DND-41 (cell line): ENCODE measurements around the gene RNF39.

ENCODE experiments used
- ATAC-seq: fragments of 200-7000 bp; cut with Tn5 transposase; 3 replicates; pipeline ENCODE4 v1.9.1; 2021; ENCODE audit warnings: low read depth; ENCODE audit not compliant: insufficient read depth
- DNase-seq: peaks from one replicate; pipeline ENCODE4 v3.0.0-alpha.2; 2020
- H2AFZ ChIP-seq: 2 replicates; pipeline ENCODE4 v1.6.0; 2012; ENCODE audit warnings: low read depth, low read length
- H3K27ac ChIP-seq: 2 replicates; pipeline ENCODE4 v1.5.1; 2012; ENCODE audit warnings: low read length, inconsistent platforms
- H3K27me3 ChIP-seq: fragments of 200-600 bp; sonication (generic); 2 replicates; pipeline ENCODE4 v1.6.0; 2012; ENCODE audit warnings: low read length, mild to moderate bottlenecking, inconsistent platforms; ENCODE audit not compliant: insufficient read depth, poor library complexity
- H3K36me3 ChIP-seq: 2 replicates; pipeline ENCODE4 v1.5.1; 2012; ENCODE audit warnings: low read length, inconsistent platforms; ENCODE audit not compliant: insufficient read depth
- H3K4me1 ChIP-seq: 2 replicates; pipeline ENCODE4 v1.5.1; 2012; ENCODE audit warnings: mild to moderate bottlenecking, low read length; ENCODE audit not compliant: insufficient read depth
- H3K4me2 ChIP-seq: 2 replicates; pipeline ENCODE4 v1.6.0; 2012; ENCODE audit warnings: mild to moderate bottlenecking, moderate library complexity, low read length, inconsistent platforms; ENCODE audit not compliant: insufficient read depth
- H3K4me3 ChIP-seq, 2 experiments: fragments of 200-600 bp in 1 of 2; shearing (Covaris generic) in 1 of 2; 2 replicates each; pipeline ENCODE4 v1.5.1; 2012 to 2016; ENCODE audit warnings: inconsistent platforms in 2 of 2, low read length in 2 of 2, mild to moderate bottlenecking in 2 of 2, low read depth in 1 of 2, moderate library complexity in 1 of 2
- H3K79me2 ChIP-seq: 2 replicates; pipeline ENCODE4 v1.6.0; 2012; ENCODE audit warnings: low read length, inconsistent platforms; ENCODE audit not compliant: insufficient read depth
- H3K9ac ChIP-seq: 2 replicates; pipeline ENCODE4 v1.6.0; 2012; ENCODE audit warnings: low read depth, mild to moderate bottlenecking, inconsistent platforms, low read length, moderate library complexity
- H3K9me3 ChIP-seq: 2 replicates; pipeline ENCODE4 v1.5.1; 2012; ENCODE audit warnings: low read length, moderate library complexity, mild to moderate bottlenecking, inconsistent platforms; ENCODE audit not compliant: insufficient read depth, severe bottlenecking
- H4K20me1 ChIP-seq: 2 replicates; pipeline ENCODE4 v1.6.0; 2012; ENCODE audit warnings: low read length; ENCODE audit not compliant: insufficient read depth
- EZH2 ChIP-seq: IDR thresholded peaks from 3 replicates; pipeline ENCODE4 v1.6.1; 2012; ENCODE audit warnings: borderline replicate concordance, low read depth, mild to moderate bottlenecking, moderate library complexity, low read length, inconsistent platforms; ENCODE audit not compliant: severe bottlenecking
- TF ChIP-seq, protein P1 (sequence below): IDR thresholded peaks from 2 replicates; pipeline ENCODE4 v1.5.1; 2012; ENCODE audit warnings: borderline replicate concordance, low read length, moderate library complexity, mild to moderate bottlenecking; ENCODE audit not compliant: poor library complexity, severe bottlenecking; ENCODE audit errors: extremely low read depth

The RNF39 gene

DNA sequence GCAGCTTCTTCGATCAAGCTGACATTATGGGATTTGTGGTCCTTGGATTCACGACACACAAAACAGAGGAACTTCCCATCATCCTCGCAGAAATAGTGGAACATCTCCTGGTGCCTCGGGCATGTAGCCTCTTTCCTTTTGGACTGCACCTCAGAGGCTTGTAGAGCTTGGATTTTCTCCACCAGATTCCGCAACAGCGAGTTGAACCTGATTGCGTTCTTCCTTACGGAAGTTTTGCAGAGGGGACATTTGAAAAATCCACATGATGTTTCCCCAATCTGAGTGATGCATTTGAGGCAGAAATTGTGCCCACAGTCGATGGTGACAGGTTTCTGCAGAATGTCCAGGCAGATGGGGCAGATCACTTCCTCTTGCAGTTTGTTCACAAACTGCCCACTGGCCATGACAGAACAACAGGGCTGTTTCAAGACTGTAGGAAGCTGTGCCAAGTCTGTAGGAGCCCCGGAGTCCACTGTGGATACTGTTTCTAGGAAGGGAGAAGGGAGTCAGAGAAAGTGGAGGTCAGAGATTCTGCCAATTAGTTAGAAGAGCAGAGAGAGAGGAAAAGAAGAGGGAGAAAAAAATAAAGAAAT lies 36.9 kb upstream of the RNF39 start:
- Histone ChIP-seq H3K4me1 (no peaks in the 10 kb centered on the region), H3K4me2 (no peak overlapping the region), H3K79me2 (no peaks in the 10 kb centered on the region), H2AFZ (no peak overlapping the region), H3K27ac (no peak overlapping the region), H3K36me3 (no peaks in the 10 kb centered on the region), H4K20me1 (no peaks in the 10 kb centered on the region), H3K9ac (no peak overlapping the region), H3K9me3 (no peaks in the 10 kb centered on the region), H3K4me3 (no peak overlapping the region), H3K27me3 (peaks cover 42% of the 10 kb centered on the region)
- ATAC-seq (no peak), DNase-seq (no peak)
- TF ChIP-seq EZH2 = no peak
- TF ChIP-seq, protein P1, sequence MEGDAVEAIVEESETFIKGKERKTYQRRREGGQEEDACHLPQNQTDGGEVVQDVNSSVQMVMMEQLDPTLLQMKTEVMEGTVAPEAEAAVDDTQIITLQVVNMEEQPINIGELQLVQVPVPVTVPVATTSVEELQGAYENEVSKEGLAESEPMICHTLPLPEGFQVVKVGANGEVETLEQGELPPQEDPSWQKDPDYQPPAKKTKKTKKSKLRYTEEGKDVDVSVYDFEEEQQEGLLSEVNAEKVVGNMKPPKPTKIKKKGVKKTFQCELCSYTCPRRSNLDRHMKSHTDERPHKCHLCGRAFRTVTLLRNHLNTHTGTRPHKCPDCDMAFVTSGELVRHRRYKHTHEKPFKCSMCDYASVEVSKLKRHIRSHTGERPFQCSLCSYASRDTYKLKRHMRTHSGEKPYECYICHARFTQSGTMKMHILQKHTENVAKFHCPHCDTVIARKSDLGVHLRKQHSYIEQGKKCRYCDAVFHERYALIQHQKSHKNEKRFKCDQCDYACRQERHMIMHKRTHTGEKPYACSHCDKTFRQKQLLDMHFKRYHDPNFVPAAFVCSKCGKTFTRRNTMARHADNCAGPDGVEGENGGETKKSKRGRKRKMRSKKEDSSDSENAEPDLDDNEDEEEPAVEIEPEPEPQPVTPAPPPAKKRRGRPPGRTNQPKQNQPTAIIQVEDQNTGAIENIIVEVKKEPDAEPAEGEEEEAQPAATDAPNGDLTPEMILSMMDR = no peak

DNA sequence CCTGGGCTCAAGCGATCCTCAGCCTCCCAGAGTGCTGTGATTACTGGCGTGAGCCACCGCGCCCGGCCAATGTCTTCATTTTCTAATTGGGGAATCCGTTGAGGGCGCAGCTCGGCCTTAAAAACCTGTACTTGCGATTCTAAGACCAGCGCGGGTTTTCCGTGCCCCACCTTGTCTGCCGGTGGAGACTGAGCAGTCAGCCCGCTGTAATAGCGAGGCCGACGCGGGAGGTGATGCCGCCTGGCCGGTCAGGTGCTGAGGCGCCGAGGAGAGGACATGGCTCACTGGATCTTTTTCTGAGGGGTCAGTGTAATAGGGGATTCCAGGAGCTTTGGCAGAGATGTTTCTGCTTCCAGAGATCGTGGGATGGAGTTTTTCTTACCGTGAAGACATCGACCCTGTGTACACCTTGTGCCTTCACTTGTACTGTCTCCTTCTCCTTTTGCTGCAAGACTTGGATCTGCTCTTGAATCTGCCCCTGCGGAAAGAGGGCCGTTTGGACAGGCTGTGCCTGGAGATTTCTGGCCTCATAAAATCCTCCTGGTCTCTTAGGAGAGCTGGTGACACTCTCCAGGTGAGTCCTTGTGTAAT lies 35.8 kb upstream of the RNF39 start:
- no peak overlapping the region for H3K4me3 ChIP-seq
- H3K9ac ChIP-seq = no peak overlapping the region
- no peak overlapping the region for H2AFZ ChIP-seq
- peaks cover 43% of the 10 kb centered on the region for H3K27me3 ChIP-seq
- no peaks in the 10 kb centered on the region for H3K79me2 ChIP-seq
- no peak for TF ChIP-seq EZH2
- TF ChIP-seq, protein P1 = no peak
- H4K20me1 ChIP-seq = no peaks in the 10 kb centered on the region
- DNase-seq (no peak), ATAC-seq (no peak)
- no peaks in the 10 kb centered on the region for H3K4me1 ChIP-seq
- H3K36me3 ChIP-seq = no peaks in the 10 kb centered on the region
- no peaks in the 10 kb centered on the region for H3K9me3 ChIP-seq
- H3K4me2 ChIP-seq = no peak overlapping the region
- no peak overlapping the region for H3K27ac ChIP-seq

DNA sequence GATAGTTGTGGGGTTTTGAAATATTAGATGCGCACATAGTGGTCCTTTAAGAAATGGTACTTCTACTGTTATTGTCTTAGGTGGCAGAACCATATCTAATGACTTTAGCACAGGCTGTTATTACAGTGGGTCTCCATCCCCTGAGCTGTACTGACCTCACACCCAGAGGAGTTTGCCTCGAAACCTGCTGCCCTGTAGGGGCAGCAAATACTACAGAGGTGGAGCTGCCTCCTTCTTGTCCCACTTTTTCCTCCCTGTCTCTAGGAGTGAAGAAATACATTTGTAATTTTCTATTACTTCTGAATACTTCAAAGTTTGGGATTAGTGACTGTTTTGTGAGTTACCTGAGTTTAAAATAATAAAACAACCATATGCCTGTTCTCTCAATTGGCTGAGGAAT lies 29.1 kb upstream of the RNF39 start:
- H3K27me3 ChIP-seq = peaks cover 66% of the 10 kb centered on the region
- no peaks in the 10 kb centered on the region for H3K36me3 ChIP-seq
- ATAC-seq = no peak
- H3K4me2 ChIP-seq = no peak overlapping the region
- H3K27ac ChIP-seq = no peak overlapping the region
- no peak overlapping the region for H3K4me3 ChIP-seq
- TF ChIP-seq, protein P1 = no peak
- TF ChIP-seq EZH2 = no peak
- H3K9me3 ChIP-seq = no peaks in the 10 kb centered on the region
- no peak for DNase-seq
- no peak overlapping the region for H2AFZ ChIP-seq
- no peak overlapping the region for H3K9ac ChIP-seq
- H3K4me1 ChIP-seq = peaks cover 18% of the 10 kb centered on the region
- no peaks in the 10 kb centered on the region for H4K20me1 ChIP-seq
- H3K79me2 ChIP-seq = no peaks in the 10 kb centered on the region
